ENCODE data around the gene MUSTN1. TPM values are rescaled to one million over a fixed set of nuclear protein-coding genes. Genes with fewer than 3 reads are reported as not detected.

The MUSTN1 gene
- polyA plus RNA-seq, 1 experiment = not detected

DNA sequence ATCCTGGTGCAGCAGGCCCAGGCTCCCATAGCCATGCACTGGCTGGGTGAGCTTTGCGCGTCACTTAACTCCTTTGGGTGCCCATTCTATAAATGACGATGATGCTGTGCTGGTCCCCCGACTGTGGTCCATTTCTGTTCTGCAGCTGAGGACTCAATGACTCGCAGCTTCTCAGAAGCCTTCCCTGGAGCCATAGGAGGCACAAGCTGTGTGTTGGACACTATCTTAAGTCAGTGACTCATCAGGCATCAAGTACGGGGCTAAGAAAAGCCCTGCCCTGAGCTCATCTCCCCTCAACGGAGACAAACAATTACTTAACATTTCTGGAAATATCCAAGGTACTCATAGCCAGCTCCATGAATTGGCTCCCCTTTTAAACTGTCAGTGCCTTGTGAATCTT, 13.8 kb upstream of the MUSTN1 start:
- ChIA-PET POLR2A (interaction anchor here (0.7 kb wide), 1 partner anchor 27 kb away, joined by 3 read pairs; no protein-coding TSS in a partner anchor), CTCF (interaction anchor here (0.6 to 1.3 kb wide), 4 partner anchors 28 to 106 kb away, joined by 3 to 10 read pairs (median 4); no protein-coding TSS in a partner anchor)
- TF ChIP-seq, protein P1, sequence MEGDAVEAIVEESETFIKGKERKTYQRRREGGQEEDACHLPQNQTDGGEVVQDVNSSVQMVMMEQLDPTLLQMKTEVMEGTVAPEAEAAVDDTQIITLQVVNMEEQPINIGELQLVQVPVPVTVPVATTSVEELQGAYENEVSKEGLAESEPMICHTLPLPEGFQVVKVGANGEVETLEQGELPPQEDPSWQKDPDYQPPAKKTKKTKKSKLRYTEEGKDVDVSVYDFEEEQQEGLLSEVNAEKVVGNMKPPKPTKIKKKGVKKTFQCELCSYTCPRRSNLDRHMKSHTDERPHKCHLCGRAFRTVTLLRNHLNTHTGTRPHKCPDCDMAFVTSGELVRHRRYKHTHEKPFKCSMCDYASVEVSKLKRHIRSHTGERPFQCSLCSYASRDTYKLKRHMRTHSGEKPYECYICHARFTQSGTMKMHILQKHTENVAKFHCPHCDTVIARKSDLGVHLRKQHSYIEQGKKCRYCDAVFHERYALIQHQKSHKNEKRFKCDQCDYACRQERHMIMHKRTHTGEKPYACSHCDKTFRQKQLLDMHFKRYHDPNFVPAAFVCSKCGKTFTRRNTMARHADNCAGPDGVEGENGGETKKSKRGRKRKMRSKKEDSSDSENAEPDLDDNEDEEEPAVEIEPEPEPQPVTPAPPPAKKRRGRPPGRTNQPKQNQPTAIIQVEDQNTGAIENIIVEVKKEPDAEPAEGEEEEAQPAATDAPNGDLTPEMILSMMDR (IDR thresholded peaks at IDR 0.05; ENCODE audit: low read depth, low read length) = no peak
- Histone ChIP-seq H3K9me3 (ENCODE audit: control insufficient read depth, insufficient read depth, low read length) (no peaks in the 10 kb centered on the region), H3K27ac (ENCODE audit: low read depth, low read length) (no peak overlapping the region), H3K4me3 (ENCODE audit: low read depth, low read length) (no peak overlapping the region), H3K27me3 (ENCODE audit: control insufficient read depth, insufficient read depth, low read length) (no peaks in the 10 kb centered on the region)
- DNase-seq (ENCODE audit: low read depth, low spot score) = peak; percentile 49

DNA sequence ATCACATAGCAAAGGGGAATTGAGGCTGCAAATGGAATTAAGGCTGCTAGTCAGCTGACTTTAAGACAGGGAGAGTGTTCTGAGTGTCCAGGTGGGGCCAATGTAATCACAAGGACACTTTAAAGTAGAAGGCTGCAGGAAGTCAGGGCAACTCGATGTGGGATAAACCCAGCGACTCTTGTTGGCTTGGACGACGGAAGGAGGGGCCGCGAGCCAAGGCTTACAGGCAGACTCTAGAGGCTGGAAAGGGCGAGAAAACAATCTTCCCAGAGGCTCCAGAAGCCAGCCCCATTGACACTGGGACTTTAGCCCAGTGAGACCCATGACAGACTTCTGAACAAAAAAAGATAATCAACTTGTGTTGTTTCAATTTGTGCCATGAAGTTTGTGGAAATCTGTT, 12.9 kb upstream of the MUSTN1 start:
- Histone ChIP-seq H3K27ac (ENCODE audit: low read depth, low read length) (no peak overlapping the region), H3K27me3 (ENCODE audit: control insufficient read depth, insufficient read depth, low read length) (no peaks in the 10 kb centered on the region), H3K4me3 (ENCODE audit: low read depth, low read length) (no peak overlapping the region), H3K9me3 (ENCODE audit: control insufficient read depth, insufficient read depth, low read length) (no peaks in the 10 kb centered on the region)
- ChIA-PET CTCF (interaction anchor here (1.3 kb wide), 1 partner anchor 87 kb away, joined by 10 read pairs; no protein-coding TSS in a partner anchor), POLR2A (no interaction called here)
- DNase-seq (ENCODE audit: low read depth, low spot score) = no peak
- TF ChIP-seq, protein P1 (IDR thresholded peaks at IDR 0.05; ENCODE audit: low read depth, low read length) = no peak

DNA sequence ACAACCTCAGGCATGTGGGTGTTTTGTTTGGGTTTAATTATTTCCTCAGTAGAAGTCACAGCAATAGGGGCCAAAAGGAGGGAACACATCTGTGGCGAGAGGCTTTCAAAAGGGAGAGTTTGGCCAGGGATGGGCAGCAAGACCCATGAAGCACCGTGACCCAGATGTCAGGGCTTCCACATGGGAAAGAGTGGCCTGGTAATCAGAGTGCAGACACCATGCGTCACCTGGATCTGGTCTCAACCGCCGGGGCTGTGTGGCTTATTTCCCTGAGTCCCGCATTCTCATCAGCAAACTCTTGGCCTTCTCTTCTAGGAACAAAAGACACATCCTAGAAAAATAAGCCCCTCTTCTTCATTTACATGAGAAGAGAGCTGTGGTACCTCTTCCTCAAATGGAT, 12.4 kb upstream of the MUSTN1 start:
- ChIA-PET POLR2A (no interaction called here), CTCF (no interaction called here)
- H3K9me3 ChIP-seq (ENCODE audit: control insufficient read depth, insufficient read depth, low read length) = no peaks in the 10 kb centered on the region
- H3K4me3 ChIP-seq (ENCODE audit: low read depth, low read length) = no peak overlapping the region
- TF ChIP-seq, protein P1 (IDR thresholded peaks at IDR 0.05; ENCODE audit: low read depth, low read length) = no peak
- no peak for DNase-seq (ENCODE audit: low read depth, low spot score)
- H3K27me3 ChIP-seq (ENCODE audit: control insufficient read depth, insufficient read depth, low read length) = no peaks in the 10 kb centered on the region
- H3K27ac ChIP-seq (ENCODE audit: low read depth, low read length) = no peak overlapping the region

DNA sequence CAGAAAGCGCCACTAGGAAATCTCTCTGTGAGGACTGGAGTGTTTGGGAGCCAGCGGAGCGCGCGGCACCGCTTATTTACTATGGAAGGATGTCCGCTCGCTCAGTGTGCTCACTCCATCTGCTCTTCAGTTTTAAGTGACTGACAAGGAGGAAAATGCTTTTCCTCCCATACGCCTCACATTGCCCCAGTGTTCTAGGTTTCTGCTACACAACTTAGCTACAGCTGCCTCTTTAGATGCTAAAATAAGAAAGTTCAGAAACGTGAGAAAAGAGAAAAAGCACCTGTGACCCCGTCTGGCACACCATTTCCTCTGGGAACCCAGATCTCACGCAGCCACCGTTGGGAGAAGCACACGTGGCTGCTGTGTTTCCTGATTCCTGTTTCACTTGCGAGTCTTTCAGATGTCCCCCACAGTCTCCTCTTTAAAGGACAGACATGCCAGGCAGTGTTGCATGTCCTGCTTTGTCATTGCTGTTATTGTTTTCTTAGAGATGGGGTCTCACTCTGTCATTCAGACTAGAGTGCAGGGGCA, 11.7 kb upstream of the MUSTN1 start:
- ChIA-PET CTCF (interaction anchor here (0.5 kb wide), 2 partner anchors 88 to 921 kb away, joined by 3 read pairs; no protein-coding TSS in a partner anchor), POLR2A (no interaction called here)
- Histone ChIP-seq H3K9me3 (ENCODE audit: control insufficient read depth, insufficient read depth, low read length) (no peaks in the 10 kb centered on the region), H3K27me3 (ENCODE audit: control insufficient read depth, insufficient read depth, low read length) (no peaks in the 10 kb centered on the region), H3K4me3 (ENCODE audit: low read depth, low read length) (no peak overlapping the region), H3K27ac (ENCODE audit: low read depth, low read length) (no peak overlapping the region)
- TF ChIP-seq, protein P1 (IDR thresholded peaks at IDR 0.05; ENCODE audit: low read depth, low read length) = no peak
- no peak for DNase-seq (ENCODE audit: low read depth, low spot score)

DNA sequence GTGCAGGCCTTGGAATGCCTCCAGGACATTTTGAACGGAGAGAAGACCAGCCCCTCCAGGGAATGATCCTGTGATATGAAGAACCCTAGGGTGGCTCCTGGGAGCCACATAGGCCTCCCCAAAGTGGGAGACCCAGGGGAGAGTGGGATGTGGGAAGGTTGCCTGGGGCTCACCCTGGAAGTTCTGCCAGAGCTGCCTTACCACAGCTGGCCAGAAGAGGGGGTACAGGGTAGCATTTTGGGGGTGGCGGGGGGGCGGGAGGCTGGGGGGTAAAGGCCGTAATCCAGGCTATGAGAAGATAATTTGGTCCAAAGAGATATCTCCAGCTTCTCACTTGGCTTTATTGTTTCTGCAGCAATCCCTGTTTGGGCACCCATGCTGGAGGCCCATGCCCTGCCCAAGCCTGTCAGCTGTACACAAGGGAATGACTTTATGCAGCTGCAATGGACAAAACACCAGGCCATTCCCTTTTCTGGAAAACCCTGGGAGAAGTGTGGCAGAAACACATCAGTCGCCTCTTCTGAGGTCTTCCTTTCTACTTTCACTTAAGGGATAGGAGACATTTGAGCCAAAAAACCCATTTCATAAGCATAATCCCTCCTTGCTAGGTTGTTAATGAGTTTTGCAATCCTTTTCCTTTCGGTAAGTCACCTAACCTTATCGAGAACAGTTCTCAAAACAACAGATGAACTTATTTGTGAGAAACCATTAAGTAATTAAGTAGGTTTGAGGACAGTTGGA, 11.0 kb upstream of the MUSTN1 start:
- CTCF ChIA-PET = interaction anchor here (0.5 to 0.7 kb wide), 4 partner anchors 13 to 920 kb away, joined by 3 to 6 read pairs (median 3); no protein-coding TSS in a partner anchor
- DNase-seq (ENCODE audit: low read depth, low spot score) = no peak

More for the DNA sequence above, 11.0 kb upstream of the MUSTN1 start:
- H3K4me3 ChIP-seq (ENCODE audit: low read depth, low read length) = no peak overlapping the region
- H3K9me3 ChIP-seq (ENCODE audit: control insufficient read depth, insufficient read depth, low read length) = no peaks in the 10 kb centered on the region
- TF ChIP-seq, protein P1 (IDR thresholded peaks at IDR 0.05; ENCODE audit: low read depth, low read length) = peak; percentile 30; the same call in 1 of the 2 replicates
- no peaks in the 10 kb centered on the region for H3K27me3 ChIP-seq (ENCODE audit: control insufficient read depth, insufficient read depth, low read length)
- POLR2A ChIA-PET = no interaction called here
- no peak overlapping the region for H3K27ac ChIP-seq (ENCODE audit: low read depth, low read length)
